Measurements from ENCODE around the gene QRICH2. TPM values are rescaled to one million over a fixed set of nuclear protein-coding genes. Genes with fewer than 3 reads are reported as not detected.
"Not testable (repeated sequence)": the region's sequence is repeated elsewhere in the genome, so short reads cannot be mapped to it uniquely, and the experiment has no call there.

QRICH2 gene
- total RNA-seq, 1 donor from 2014 or later: 15.0 TPM

DNA sequence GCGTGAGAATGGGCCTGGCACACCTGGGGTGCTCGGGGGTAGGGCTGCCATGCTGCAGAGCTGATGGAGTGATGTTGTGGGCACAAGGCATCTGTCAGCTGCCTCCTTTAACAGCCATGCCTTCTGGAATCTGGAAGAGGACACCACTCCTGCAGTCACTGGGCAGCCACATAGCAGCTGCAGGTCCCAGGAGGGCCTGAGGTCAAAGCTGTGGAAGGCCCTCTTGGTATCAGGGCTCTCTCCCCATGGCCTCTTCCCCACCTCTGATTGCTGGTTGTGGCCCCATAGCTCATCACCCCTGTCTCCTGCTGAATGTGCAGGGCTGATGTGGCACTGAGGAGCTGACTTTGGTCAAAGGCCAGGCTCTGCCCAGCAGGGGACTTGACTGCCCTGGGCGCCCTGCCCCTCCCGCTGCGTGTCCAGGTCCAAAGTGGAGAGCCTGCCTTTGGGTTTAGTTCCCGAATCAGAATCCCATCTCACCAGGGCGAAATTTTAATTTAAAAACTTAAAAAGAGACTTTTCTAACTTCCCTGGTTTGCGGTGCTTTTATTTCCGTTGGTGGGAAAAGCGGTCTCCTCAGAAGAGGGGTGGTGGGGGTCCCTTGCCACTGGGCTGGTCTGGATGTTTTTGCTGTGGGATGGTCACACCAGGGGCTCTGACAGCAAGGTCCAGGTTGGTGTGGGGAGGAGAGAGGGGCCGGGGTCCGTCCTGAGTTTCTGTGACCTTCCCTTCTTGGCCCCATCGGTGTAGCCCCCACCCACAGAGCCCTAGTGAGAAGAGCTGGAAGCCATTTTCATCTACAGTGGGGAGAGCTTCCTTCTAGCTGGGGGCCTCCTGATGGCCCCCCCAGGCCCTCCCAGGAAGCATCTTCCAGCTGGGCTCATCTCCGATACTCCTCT is 37.1 kb downstream of the QRICH2 start:
- H3K27me3 Mint-ChIP-seq (ENCODE audit: unreplicated experiment): peaks cover 26% of the 10 kb centered on the region
- peaks cover 23% of the 10 kb centered on the region for H3K4me1 Mint-ChIP-seq (ENCODE audit: unreplicated experiment)
- no peak for TF ChIP-seq CTCF (IDR thresholded peaks at IDR 0.05; ENCODE audit: unreplicated experiment)
- H3K36me3 Mint-ChIP-seq (ENCODE audit: low read depth, unreplicated experiment): peaks cover 7% of the 10 kb centered on the region
- no peak overlapping the region for H3K4me3 Mint-ChIP-seq (ENCODE audit: unreplicated experiment)
- H3K9me3 Mint-ChIP-seq (ENCODE audit: unreplicated experiment): no peaks in the 10 kb centered on the region
- DNase-seq (ENCODE audit: low spot score): no peak
- peak overlapping the region; percentile 36 for H3K27ac Mint-ChIP-seq (ENCODE audit: unreplicated experiment)

DNA sequence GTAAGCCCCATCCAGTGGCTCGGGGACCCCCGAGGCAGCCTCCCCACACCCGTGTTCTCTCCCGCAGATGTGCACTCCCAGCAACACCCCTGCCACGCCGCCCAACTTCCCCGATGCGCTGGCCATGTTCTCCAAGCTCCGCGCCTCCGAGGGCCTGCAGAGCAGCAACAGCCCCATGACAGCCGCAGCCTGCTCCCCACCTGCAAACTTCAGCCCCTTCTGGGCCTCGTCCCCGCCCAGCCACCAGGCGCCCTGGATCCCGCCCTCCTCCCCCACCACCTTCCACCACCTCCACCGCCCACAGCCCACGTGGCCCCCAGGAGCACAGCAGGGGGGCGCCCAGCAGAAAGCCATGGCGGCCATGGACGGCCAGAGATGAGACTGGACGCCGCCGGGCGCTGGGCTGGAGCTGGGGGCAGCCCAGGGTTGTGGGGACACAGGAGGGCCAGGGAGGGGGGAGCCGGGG is 37.9 kb downstream of the QRICH2 start:
- H3K27me3 Mint-ChIP-seq (ENCODE audit: unreplicated experiment): peaks cover 26% of the 10 kb centered on the region
- peak overlapping the region; percentile 15 for H3K27ac Mint-ChIP-seq (ENCODE audit: unreplicated experiment)
- TF ChIP-seq CTCF (IDR thresholded peaks at IDR 0.05; ENCODE audit: unreplicated experiment): no peak
- H3K4me1 Mint-ChIP-seq (ENCODE audit: unreplicated experiment): peaks cover 23% of the 10 kb centered on the region
- no peak for DNase-seq (ENCODE audit: low spot score)
- H3K9me3 Mint-ChIP-seq (ENCODE audit: unreplicated experiment): no peaks in the 10 kb centered on the region
- H3K36me3 Mint-ChIP-seq (ENCODE audit: low read depth, unreplicated experiment): peaks cover 7% of the 10 kb centered on the region
- no peak overlapping the region for H3K4me3 Mint-ChIP-seq (ENCODE audit: unreplicated experiment)

- Mint-ChIP-seq H3K27ac (ENCODE audit: unreplicated experiment) (peak overlapping the region; percentile 70), H3K36me3 (ENCODE audit: low read depth, unreplicated experiment) (peaks cover 4% of the 10 kb centered on the region), H3K4me1 (ENCODE audit: unreplicated experiment) (peaks cover 28% of the 10 kb centered on the region), H3K27me3 (ENCODE audit: unreplicated experiment) (peaks cover 27% of the 10 kb centered on the region), H3K4me3 (ENCODE audit: unreplicated experiment) (no peak overlapping the region), H3K9me3 (ENCODE audit: unreplicated experiment) (no peaks in the 10 kb centered on the region)
- no peak for DNase-seq (ENCODE audit: low spot score)
- no peak for TF ChIP-seq CTCF (IDR thresholded peaks at IDR 0.05; ENCODE audit: unreplicated experiment)
Measured at GRCh38 chr17:76268991-76269981, 38.8 kb downstream of the QRICH2 start.

DNA sequence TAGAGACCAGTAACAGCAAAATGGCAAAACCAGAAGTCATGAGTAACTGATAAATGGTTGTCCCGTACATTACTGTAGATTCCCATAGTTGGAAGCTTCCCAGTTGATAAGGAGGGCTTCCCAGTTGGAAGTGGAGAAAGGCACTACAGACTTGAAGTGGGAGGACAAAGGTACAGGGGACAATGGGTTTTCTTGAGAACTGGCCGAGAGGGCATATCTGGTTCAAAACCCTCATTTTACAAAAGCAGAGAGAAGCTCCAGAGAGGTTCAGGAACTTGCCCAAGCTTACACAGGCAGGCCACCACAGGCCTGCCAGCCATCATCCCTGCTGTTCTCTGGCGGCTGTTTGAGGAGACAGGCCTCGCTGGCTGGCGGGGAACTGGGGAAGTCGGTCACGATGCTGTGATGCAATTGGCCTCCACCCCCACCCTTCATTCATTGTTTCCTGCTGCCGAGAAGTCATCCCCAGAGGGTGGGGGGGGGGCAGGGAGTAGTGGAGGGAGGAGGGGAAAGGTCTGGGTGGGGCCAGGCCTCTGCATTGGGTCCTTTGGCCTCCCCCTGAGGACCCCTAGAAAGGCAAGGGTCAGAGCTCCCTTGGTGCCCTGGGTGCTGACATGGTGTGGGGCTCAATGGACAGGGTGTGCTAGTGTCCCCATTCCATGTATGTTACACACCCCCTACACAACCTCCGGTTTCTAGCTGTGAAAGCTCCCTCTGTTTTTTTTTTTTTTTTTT is 39.9 kb downstream of the QRICH2 start:
- H3K4me1 Mint-ChIP-seq (ENCODE audit: unreplicated experiment): peaks cover 36% of the 10 kb centered on the region

GRCh38 chr17:76267581-76268001 is 40.5 kb downstream of the QRICH2 start:
- H3K27ac Mint-ChIP-seq (ENCODE audit: unreplicated experiment): peak overlapping the region; percentile 95
- peaks cover 33% of the 10 kb centered on the region for H3K27me3 Mint-ChIP-seq (ENCODE audit: unreplicated experiment)
- H3K9me3 Mint-ChIP-seq (ENCODE audit: unreplicated experiment); H3K36me3 Mint-ChIP-seq (ENCODE audit: low read depth, unreplicated experiment); DNase-seq (ENCODE audit: low spot score): not testable (repeated sequence)
- peak overlapping the region; percentile 81 for H3K4me3 Mint-ChIP-seq (ENCODE audit: unreplicated experiment)
- peaks cover 38% of the 10 kb centered on the region for H3K4me1 Mint-ChIP-seq (ENCODE audit: unreplicated experiment)

More for the DNA sequence above, 39.9 kb downstream of the QRICH2 start:
- DNase-seq (ENCODE audit: low spot score): peak; percentile 49
- TF ChIP-seq CTCF (IDR thresholded peaks at IDR 0.05; ENCODE audit: unreplicated experiment): no peak
- Mint-ChIP-seq H3K27me3 (ENCODE audit: unreplicated experiment) (peaks cover 28% of the 10 kb centered on the region), H3K27ac (ENCODE audit: unreplicated experiment) (peak overlapping the region; percentile 95), H3K9me3 (ENCODE audit: unreplicated experiment) (no peaks in the 10 kb centered on the region), H3K36me3 (ENCODE audit: low read depth, unreplicated experiment) (peaks cover 4% of the 10 kb centered on the region), H3K4me3 (ENCODE audit: unreplicated experiment) (peak overlapping the region; percentile 81)
